Natural killer cell treated with Interleukin-12 subunit alpha and Interleukin-12 subunit beta and Interleukin-15 and Interleukin-18, amount 100 ng/mL, for 72 hours (primary cell): ENCODE measurements around the gene CLPTM1L. TPM values are rescaled to one million over a fixed set of nuclear protein-coding genes. Genes with fewer than 3 reads are reported as not detected.
"Not testable (repeated sequence)": the region's sequence is repeated elsewhere in the genome, so short reads cannot be mapped to it uniquely, and the experiment has no call there.

Source experiments
- ATAC-seq, 2 donors: fragments of 150-1000 bp; cut with Tn5 transposase in 1 of 2; sonication (Bioruptor Pico), chemical (Tn5 transposase) in 1 of 2; 2 replicates each; pipeline ENCODE4 v1.10.0; 2021
- DNase-seq: peaks from one replicate; pipeline ENCODE4 v3.0.0; 2022; ENCODE audit warnings: low spot score
- H3K27ac Mint-ChIP-seq, 2 donors: 1 replicate in 1 of 2; 2 replicates in 1 of 2; pipeline ENCODE4 v1.8.0; 2022; ENCODE audit warnings: mixed read lengths in 2 of 2, mild to moderate bottlenecking in 1 of 2, moderate library complexity in 1 of 2
- H3K27me3 Mint-ChIP-seq, 2 donors: 1 replicate in 1 of 2; 2 replicates in 1 of 2; pipeline ENCODE4 v1.8.0; 2022; ENCODE audit warnings: mixed read lengths in 2 of 2
- H3K36me3 Mint-ChIP-seq: one replicate; pipeline ENCODE4 v1.8.0; 2022; ENCODE audit warnings: mixed read lengths
- H3K4me1 Mint-ChIP-seq, 2 donors: 1 replicate in 1 of 2; 2 replicates in 1 of 2; pipeline ENCODE4 v1.8.0; 2022; ENCODE audit warnings: low read depth in 2 of 2, mixed read lengths in 2 of 2, mild to moderate bottlenecking in 1 of 2
- H3K4me3 Mint-ChIP-seq: one replicate; pipeline ENCODE4 v1.8.0; 2022; ENCODE audit warnings: mixed read lengths
- H3K9me3 Mint-ChIP-seq: 2 replicates; pipeline ENCODE4 v1.8.0; 2022; ENCODE audit warnings: mixed read lengths
- total RNA-seq, 2 donors: library from RNA; stranded (reverse); gene quantifications; one replicate each; pipeline ENCODE4 v1.2.3, GENCODE V29; 2022

The CLPTM1L gene
- total RNA-seq, 2 donors from 2014 or later = 112 to 178 TPM

DNA sequence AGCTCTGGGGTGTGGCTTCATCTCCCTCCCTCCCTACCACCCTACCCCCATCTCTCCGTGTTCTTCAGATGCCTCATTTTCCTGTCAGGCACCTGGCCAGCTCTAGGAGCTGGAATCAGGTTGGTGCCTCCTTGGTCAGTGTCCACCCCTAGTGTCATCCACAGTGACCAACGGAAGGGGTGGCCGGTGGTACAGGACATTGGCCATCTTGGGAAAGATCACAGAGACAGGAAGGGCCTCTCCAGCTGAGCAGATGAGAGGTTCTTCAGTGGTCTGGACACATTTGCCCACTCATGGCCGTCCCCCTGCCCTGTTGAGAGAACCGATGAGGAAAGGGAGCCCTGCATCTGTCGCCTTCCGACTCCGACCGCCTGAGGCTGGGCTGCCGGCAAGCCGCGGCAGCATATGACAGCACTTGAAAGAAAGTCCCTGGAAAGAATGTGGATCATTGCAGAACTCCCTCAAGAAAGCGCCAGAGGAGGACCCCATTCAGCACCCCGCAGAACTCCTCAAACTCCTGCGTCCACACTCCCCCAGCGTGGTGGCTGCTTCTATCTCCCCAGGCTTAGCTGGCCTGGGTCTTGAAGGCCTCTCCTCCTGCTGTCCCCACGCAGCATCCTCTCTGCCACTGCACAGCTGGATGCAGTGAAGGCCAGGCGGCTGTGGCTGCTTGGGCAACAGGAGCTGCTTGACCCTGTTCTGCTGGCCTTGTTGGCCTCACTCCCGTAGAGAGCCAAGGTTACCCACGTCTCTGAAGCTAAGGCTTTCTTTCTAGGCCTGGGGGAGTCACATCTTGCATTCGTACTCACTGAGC lies 1.9 kb upstream of the CLPTM1L start:
- Mint-ChIP-seq H3K4me3 (peak overlapping the region; percentile 4), H3K27ac (peak overlapping the region in 1 of 2 donors; percentile 26), H3K4me1 (peaks cover 15 to 16% of the 10 kb centered on the region in 2 donors), H3K36me3 (peaks cover 5% of the 10 kb centered on the region), H3K9me3 (no peaks in the 10 kb centered on the region), H3K27me3 (peaks cover 0 to 2% of the 10 kb centered on the region in 2 donors)
- ATAC-seq (no peak), DNase-seq (peak; percentile 37)

DNA sequence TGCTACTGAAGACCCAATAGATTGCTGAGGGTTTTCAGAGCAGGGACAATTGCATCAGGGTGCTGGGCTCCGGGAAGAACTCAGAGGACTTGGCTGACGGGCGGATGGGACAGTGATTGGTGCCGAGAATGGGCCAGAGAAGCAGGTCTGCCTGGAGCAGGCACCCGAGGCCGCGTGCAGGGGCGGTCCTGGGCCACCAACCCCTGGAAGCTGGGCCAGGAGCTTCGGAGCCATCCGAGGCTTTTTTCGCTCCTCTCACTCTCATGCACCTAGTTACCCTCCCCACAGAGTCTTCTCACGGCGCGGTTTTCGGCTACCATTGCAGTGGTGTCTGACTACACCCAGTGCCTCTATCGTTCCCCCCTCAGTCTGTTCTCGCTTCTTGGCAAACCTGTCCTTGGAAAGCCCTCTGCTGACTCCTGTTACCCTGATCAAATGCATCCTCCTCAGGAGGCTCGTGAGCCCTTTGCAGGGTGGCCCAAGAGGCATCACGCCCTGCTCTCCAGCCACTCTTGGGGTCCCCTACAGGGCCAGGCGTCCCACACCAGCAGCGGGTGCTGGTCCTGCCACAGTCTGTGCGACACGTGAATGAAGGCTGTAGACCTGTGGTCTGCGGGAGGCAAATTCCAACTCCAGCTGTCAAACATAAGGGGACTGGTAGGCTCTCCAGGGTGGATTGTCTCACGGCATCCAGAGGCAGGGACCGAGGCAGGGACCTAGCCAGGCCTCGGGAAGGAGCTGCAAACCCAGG lies 1.2 kb upstream of the CLPTM1L start:
- Mint-ChIP-seq H3K9me3 (no peaks in the 10 kb centered on the region), H3K27me3 (peaks cover 0 to under 1% of the 10 kb centered on the region in 2 donors), H3K4me3 (peak overlapping the region; percentile 79), H3K4me1 (peaks cover 16 to 18% of the 10 kb centered on the region in 2 donors), H3K27ac (peak overlapping the region; percentile 2 to 26), H3K36me3 (peaks cover 11% of the 10 kb centered on the region)
- ATAC-seq (no peak), DNase-seq (peak; percentile 32)

DNA sequence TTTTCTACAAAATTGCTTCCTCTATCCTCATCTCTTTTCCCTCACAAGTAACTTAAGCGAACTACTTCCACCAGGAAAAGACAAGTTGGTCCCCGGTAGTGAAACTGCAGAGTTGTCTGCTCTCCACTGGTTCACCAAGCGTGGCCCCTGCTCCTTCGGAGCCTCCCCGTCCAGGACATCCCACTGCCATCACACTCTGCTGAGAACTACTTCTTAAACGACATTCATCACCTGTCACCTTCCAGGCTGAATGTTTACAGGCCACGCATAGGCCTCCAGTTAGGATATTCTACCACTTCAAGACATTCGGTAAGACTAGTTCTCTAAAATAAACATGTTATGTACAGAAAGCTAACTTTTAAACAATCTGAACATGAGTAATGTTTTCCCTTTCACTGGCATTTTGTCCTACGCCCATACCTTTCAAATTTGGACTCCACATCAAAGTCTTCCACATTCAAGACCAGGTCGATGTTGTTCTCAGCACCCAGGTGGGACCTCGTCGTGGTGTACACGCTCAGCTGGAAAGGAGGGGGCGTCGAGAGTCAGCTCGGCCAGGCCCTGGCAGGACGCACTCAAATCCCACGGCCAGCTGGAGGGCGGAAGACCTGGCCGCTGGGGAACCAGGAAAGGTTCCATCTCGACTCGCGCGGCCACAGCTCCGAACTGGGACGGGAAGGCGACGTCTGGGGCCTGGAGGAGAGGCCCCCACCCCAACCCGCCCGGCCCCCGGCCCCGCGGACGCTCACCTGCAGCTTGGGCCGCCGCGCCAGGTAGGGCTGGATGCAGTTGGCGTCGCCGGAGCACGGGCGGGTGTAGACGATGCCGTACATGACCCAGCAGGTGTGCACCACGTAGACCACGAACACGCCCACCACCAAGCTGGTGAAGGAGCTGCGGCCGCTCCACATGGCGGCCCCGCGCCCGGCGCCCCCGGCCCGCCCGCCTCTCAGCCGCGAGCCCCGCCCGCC lies 683 bp downstream of the CLPTM1L start:
- Mint-ChIP-seq H3K4me1 (peaks cover 16 to 18% of the 10 kb centered on the region in 2 donors), H3K9me3 (no peaks in the 10 kb centered on the region), H3K36me3 (peaks cover 13% of the 10 kb centered on the region), H3K4me3 (peak overlapping the region; percentile 97), H3K27ac (peak overlapping the region; percentile 80 to 83), H3K27me3 (no peaks in the 10 kb centered on the region)
- DNase-seq = peak; percentile 29
- peak in 1 of 2 donors; percentile 3 for ATAC-seq

- ATAC-seq (no peak), DNase-seq (peak; percentile 45)
- H3K4me3 Mint-ChIP-seq = peak overlapping the region; percentile 97
- H3K4me1 Mint-ChIP-seq = peaks cover 16 to 18% of the 10 kb centered on the region in 2 donors
- no peaks in the 10 kb centered on the region for H3K9me3 Mint-ChIP-seq
- H3K36me3 Mint-ChIP-seq = peaks cover 13% of the 10 kb centered on the region
- H3K27ac Mint-ChIP-seq = peak overlapping the region in 1 of 2 donors; percentile 10
- H3K27me3 Mint-ChIP-seq = no peaks in the 10 kb centered on the region
These were observed 1.6 kb downstream of the CLPTM1L start for GRCh38 chr5:1343315-1343751.

- not testable (repeated sequence) for H3K9me3 Mint-ChIP-seq, H3K27me3 Mint-ChIP-seq, ATAC-seq
- peak; percentile 22 for DNase-seq
- Mint-ChIP-seq H3K4me1 (peaks cover 16 to 18% of the 10 kb centered on the region in 2 donors), H3K27ac (peak overlapping the region in 1 of 2 donors; percentile 10), H3K4me3 (peak overlapping the region; percentile 97), H3K36me3 (peaks cover 13% of the 10 kb centered on the region)
These were observed 2.2 kb downstream of the CLPTM1L start for GRCh38 chr5:1342711-1343110.

- Mint-ChIP-seq H3K27me3 (no peaks in the 10 kb centered on the region), H3K9me3 (no peaks in the 10 kb centered on the region), H3K27ac (no peak overlapping the region), H3K4me3 (no peak overlapping the region), H3K4me1 (peaks cover 16 to 18% of the 10 kb centered on the region in 2 donors), H3K36me3 (peaks cover 13% of the 10 kb centered on the region)
- ATAC-seq = no peak
- DNase-seq = no peak
These were observed 2.6 kb downstream of the CLPTM1L start for GRCh38 chr5:1342268-1342667.

DNA sequence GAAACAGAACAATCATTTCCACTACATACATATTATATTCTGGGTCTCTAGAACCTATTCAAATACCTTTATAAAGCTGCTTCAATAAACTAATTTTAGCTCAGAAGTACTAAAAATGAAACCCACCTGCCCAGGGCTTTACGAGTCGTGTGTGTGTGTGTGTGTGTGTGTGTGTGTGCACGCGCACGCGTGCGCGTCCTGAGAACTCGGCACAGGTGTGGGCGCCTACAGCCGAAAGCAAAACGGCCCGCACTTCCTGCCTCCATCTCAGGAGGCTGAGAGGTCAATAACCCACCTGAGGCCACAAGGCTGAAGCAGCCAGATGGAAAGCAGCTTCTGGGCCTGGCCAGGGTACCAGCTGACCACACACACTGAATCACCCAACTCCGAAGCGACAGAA lies 3.0 kb downstream of the CLPTM1L start:
- Mint-ChIP-seq H3K27ac (no peak overlapping the region), H3K36me3 (peaks cover 13% of the 10 kb centered on the region), H3K27me3 (no peaks in the 10 kb centered on the region), H3K4me3 (no peak overlapping the region), H3K4me1 (peaks cover 16 to 18% of the 10 kb centered on the region in 2 donors), H3K9me3 (no peaks in the 10 kb centered on the region)
- peak; percentile 50 for DNase-seq
- ATAC-seq = no peak

DNA sequence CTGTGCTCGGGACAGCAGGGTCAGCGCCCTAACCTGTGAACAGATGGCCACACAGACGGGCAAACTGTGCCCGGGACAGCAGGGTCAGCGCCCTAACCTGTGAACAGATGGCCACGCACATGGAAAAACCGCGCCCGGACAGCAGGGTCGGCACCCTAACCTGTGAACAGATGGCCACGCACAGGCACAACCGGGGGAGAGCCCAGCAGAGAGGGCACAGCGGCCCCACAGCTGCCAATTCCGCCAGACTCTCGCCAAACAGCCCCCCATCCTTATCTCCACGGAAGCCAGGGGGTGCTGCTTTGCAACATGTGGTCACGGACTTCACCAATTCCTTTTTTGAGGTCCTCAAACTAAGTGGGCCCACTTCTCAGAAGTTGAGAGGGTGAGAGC lies 5.1 kb downstream of the CLPTM1L start:
- not testable (repeated sequence) for H3K27me3 Mint-ChIP-seq, H3K4me3 Mint-ChIP-seq, H3K9me3 Mint-ChIP-seq, H3K27ac Mint-ChIP-seq, ATAC-seq
- peaks cover 12 to 18% of the 10 kb centered on the region in 2 donors for H3K4me1 Mint-ChIP-seq
- DNase-seq = peak; percentile 28
- H3K36me3 Mint-ChIP-seq = peaks cover 13% of the 10 kb centered on the region

DNA sequence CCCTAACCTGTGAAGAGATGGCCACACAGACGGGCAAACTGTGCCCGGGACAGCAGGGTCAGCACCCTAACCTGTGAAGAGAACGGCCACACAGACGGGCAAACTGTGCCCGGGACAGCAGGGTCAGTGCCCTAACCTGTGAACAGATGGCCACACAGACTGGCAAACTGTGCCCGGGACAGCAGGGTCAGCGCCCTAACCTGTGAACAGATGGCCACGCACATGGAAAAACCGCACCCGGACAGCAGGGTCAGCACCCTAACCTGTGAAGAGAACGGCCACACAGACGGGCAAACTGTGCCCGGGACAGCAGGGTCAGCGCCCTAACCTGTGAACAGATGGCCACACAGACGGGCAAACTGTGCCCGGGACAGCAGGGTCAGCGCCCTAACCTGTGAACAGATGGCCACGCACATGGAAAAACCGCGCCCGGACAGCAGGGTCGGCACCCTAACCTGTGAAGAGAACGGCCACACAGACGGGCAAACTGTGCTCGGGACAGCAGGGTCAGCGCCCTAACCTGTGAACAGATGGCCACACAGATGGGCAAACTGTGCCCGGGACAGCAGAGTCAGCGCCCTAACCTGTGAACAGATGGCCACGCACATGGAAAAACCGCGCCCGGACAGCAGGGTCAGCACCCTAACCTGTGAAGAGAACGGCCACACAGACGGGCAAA lies 5.6 kb downstream of the CLPTM1L start:
- not testable (repeated sequence) for H3K27me3 Mint-ChIP-seq, H3K4me3 Mint-ChIP-seq, H3K9me3 Mint-ChIP-seq, ATAC-seq, H3K27ac Mint-ChIP-seq
- Mint-ChIP-seq H3K4me1 (peaks cover 12 to 18% of the 10 kb centered on the region in 2 donors), H3K36me3 (peaks cover 13% of the 10 kb centered on the region)
- DNase-seq = peak; percentile 10

- DNase-seq = peak; percentile 37
- Mint-ChIP-seq H3K36me3 (peaks cover 8% of the 10 kb centered on the region), H3K27me3 (no peaks in the 10 kb centered on the region)
These were observed 6.3 kb downstream of the CLPTM1L start for GRCh38 chr5:1338506-1339070.

GRCh38 chr5:1338196-1338490 lies 6.8 kb downstream of the CLPTM1L start:
- peaks cover 8% of the 10 kb centered on the region for H3K36me3 Mint-ChIP-seq
- DNase-seq = no peak
- ATAC-seq = no peak
- H3K4me3 Mint-ChIP-seq = no peak overlapping the region
- no peak overlapping the region for H3K27ac Mint-ChIP-seq
- H3K9me3 Mint-ChIP-seq = no peaks in the 10 kb centered on the region
- H3K4me1 Mint-ChIP-seq = peaks cover 3 to 12% of the 10 kb centered on the region in 2 donors
- no peaks in the 10 kb centered on the region for H3K27me3 Mint-ChIP-seq

More at GRCh38 chr5:1338506-1339070, 6.3 kb downstream of the CLPTM1L start:
- Mint-ChIP-seq H3K9me3 (no peaks in the 10 kb centered on the region), H3K4me1 (peaks cover 5 to 12% of the 10 kb centered on the region in 2 donors), H3K27ac (no peak overlapping the region), H3K4me3 (no peak overlapping the region)
- no peak for ATAC-seq

GRCh38 chr5:1337489-1338195 lies 7.3 kb downstream of the CLPTM1L start:
- ATAC-seq = no peak
- Mint-ChIP-seq H3K27ac (no peak overlapping the region), H3K4me3 (no peak overlapping the region), H3K9me3 (no peaks in the 10 kb centered on the region), H3K36me3 (peaks cover 8% of the 10 kb centered on the region), H3K4me1 (peaks cover 0 to 10% of the 10 kb centered on the region in 2 donors), H3K27me3 (no peaks in the 10 kb centered on the region)
- DNase-seq = peak; percentile 54
